GM12873 (cell line): Measurements from ENCODE around the gene MED7.

Source experiments
- CTCF ChIP-seq: IDR thresholded peaks from 2 replicates; pipeline ENCODE4 v1.5.1; 2012; ENCODE audit warnings: low read depth, mild to moderate bottlenecking, moderate library complexity, low read length, control low read depth; ENCODE audit not compliant: insufficient read depth; ENCODE audit errors: missing control alignments

The MED7 gene

DNA sequence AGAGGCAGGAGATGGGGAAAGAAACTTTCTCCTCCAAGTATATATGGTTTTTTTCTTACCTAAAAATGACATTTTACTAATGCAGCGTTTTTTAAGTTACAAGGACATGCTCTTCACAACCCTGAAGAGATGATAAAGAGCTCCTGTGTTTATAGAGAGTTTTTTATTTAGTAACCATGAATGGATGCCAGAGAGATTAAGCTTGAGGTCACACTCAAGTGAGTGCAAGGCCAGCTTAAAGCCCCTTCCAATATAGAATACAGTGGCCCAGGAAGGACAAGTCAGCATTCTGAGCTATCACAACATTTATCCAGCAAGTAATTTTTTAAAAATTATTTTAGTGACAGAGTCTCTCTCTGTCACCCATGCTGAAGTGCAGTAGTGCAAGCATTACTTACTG lies 27.2 kb downstream of the MED7 start:
- no peak for TF ChIP-seq CTCF

DNA sequence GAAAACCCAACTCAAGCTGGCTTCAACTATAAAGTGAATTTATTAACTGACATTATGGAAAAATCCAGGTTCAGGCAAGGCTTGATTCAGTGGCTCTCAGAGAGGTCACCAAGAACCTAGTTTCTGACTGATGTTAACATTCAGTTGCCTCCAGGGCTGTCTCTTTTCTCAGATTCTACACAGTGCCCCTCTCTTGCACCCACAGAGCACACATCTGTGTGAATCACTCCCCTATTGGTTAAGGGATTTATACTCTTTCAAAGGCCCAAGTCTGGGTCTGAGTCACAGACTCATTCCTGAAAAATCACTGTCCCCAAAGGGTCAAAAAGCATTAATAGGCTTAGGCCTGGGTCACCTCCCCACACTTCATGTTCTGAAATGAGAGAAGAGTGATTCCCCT lies 27.7 kb downstream of the MED7 start:
- TF ChIP-seq CTCF, result no peak

GRCh38 chr5:157113002-157113401 lies 29.7 kb downstream of the MED7 start:
- no peak for TF ChIP-seq CTCF

DNA sequence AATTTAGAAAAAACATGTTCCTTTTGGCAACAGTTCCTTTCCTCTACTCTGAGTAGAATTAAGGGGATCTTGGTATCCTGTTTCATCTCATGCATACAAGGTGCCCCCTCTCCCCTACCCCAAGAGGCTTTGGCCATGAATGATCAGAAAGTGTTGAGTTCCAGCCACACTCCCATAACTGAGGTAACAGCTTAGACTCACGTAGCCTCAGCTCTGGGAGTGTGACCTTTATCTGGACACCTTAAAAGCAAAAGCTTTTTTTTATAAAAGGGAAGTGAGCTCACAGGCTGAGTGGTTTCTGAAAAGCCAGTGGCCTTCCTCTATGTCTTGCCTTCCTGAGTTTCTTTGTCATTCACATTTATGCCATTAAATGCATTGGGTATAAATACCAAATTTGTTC lies 32.9 kb downstream of the MED7 start:
- no peak for TF ChIP-seq CTCF

- TF ChIP-seq CTCF, result no peak
Measured at GRCh38 chr5:157108976-157109375, 33.7 kb downstream of the MED7 start, which contains the start of gene HAVCR2. HAVCR2 (minus strand) TSS chr5:157109044; CDS start chr5:157108983, 61 bp downstream.

GRCh38 chr5:157107508-157107907 lies 35.2 kb downstream of the MED7 start:
- TF ChIP-seq CTCF, result no peak

DNA sequence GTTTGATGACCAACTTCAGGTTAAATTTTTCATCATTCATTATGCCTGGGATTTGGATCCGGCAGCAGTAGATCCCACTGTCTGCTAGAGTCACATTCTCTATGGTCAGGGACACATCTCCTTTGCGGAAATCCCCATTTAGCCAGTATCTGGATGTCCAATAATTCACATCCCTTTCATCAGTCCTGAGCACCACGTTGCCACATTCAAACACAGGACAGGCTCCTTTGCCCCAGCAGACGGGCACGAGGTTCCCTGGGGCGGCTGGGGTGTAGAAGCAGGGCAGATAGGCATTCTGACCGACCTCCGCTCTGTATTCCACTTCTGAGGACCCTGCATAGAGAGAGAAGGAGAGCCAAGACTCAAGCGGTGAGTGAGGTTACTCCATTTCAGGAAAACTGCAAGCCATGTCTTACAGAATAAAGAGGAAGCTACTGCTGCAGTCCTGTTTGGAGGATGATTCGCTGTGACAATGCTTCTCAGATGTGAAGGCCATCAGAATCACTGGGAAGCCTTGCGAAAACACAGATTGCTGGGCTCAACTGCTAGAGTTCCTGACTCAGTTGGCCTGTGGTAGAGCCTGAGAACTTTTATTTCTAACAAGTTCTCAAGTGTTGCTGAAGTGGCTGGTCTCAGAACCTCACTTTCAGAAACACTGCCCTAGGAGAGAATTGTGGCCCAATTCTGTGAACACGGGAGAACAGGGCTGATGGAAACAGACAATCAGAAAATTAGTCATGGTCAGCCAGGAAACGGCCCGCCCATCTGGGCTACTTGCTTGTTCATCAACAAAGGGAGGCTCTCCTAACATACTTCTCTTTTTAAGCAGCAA lies 35.8 kb downstream of the MED7 start:
- no peak for TF ChIP-seq CTCF
